ENCODE measurements around the gene ZMYND8.

The ZMYND8 gene

DNA sequence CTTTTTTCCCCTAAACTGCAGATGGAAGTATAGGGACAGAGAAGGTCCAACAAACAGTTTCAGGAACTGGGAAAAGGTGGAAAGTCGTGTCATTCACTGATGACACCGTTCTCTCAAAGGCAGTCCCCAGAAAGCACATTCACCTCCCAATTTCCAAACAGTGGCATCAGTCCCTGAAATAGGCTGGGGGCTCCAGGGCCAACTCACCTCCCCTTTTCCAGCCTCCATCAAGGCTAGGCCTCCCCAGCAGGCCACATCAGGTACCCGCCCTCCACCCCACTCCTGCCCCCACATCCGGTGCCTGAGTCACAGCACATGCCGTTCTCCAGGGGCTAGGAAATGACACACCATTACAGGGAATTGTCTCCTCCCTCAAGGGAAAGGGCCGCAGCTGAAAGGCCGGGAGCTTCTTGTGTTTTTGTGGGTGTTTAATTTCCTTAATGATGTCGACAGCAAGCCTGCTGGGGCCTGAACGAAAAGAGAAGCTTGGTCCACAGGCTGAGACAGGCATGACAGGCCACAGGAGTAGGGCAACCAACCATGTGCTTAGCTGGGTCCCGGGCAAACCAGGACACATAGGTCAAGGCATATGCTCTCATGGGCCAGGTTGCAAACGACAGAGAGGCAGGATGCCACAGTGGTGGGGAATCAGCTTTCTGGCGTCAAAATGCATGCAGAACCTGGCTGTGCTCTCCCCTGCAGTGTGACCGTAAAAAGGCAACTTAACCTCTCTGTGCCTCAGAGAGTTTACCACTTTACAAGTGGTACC lies 39.2 kb downstream of the ZMYND8 start:
- no peak overlapping the region for H3K4me3 ChIP-seq (ENCODE audit: low read depth, low read length)
- TF ChIP-seq, protein P1, sequence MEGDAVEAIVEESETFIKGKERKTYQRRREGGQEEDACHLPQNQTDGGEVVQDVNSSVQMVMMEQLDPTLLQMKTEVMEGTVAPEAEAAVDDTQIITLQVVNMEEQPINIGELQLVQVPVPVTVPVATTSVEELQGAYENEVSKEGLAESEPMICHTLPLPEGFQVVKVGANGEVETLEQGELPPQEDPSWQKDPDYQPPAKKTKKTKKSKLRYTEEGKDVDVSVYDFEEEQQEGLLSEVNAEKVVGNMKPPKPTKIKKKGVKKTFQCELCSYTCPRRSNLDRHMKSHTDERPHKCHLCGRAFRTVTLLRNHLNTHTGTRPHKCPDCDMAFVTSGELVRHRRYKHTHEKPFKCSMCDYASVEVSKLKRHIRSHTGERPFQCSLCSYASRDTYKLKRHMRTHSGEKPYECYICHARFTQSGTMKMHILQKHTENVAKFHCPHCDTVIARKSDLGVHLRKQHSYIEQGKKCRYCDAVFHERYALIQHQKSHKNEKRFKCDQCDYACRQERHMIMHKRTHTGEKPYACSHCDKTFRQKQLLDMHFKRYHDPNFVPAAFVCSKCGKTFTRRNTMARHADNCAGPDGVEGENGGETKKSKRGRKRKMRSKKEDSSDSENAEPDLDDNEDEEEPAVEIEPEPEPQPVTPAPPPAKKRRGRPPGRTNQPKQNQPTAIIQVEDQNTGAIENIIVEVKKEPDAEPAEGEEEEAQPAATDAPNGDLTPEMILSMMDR (IDR thresholded peaks at IDR 0.05; ENCODE audit: control insufficient read depth, extremely low read depth, insufficient read depth): no peak
- no peak for DNase-seq (ENCODE audit: low read depth)

GRCh38 chr20:47316776-47317126 lies 39.7 kb downstream of the ZMYND8 start:
- no peak overlapping the region for H3K4me3 ChIP-seq (ENCODE audit: low read depth, low read length)
- TF ChIP-seq, protein P1 (IDR thresholded peaks at IDR 0.05; ENCODE audit: control insufficient read depth, extremely low read depth, insufficient read depth): no peak
- DNase-seq (ENCODE audit: low read depth): no peak

DNA sequence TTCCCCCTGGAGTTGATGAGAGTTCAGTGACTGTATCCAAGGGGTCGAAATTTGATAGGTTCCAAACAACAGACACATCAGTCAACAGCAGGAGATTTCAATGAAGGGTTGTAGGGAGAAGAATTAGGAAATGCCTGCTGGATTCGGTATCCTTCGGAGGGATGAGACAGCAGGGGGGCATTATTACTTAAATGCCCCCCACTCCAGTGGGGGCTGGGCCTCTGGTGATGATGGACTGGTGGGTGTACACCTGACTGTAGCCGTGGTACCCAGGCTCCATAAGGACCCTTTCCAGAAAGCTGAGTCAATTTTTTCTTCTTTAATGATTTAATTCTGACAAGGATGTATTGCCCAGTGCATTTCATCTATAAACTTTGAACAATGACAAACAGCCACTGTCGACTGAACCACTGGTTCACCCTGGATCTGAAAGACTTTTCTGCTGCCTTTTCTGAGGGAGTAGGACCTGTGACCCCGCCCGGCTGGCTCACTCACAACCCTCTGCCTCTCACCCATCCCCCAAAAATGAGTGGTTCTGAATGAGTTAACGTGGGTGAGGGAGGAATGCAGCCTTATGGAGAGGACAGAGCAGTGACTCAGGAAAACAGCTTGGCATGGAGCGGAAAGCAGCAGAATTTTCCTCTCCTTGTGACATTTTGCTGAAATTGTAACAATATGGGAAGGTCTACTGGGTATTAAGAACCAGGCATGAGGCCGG lies 41.0 kb downstream of the ZMYND8 start:
- H3K4me3 ChIP-seq (ENCODE audit: low read depth, low read length): no peak overlapping the region
- TF ChIP-seq, protein P1 (IDR thresholded peaks at IDR 0.05; ENCODE audit: control insufficient read depth, extremely low read depth, insufficient read depth): no peak
- no peak for DNase-seq (ENCODE audit: low read depth)

DNA sequence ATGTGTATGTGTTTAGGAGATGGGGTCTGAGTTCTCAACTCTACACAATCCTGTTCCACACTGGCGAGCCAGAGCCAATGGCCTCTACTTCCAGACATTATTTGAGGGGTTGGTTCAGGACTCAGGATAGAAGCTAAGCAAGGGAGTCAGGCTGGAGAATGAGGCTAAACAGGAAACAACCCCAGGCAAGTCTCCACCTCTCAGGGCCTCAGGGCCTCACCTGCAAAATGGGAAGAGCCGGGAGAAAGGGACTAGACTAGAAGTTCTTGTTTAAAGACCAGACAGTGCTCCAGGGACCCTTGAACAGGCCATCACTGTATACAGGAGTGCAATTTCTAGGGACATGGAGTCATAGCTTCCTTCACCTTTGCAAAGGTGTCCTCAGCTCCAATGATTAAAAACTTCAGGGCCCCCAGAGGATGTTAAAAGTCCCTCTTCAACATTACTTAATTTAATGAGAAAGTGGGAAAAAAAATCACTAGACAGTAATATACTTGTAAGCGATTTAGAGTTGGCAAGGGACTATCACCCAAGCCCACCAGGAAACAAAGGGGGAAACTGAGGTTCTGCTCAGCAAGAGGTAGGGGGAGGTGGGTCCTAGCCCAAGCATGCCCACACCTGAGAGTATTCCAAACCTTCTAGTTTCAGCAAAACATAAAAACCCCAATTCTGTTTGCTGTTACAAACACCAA lies 41.7 kb downstream of the ZMYND8 start:
- TF ChIP-seq, protein P1 (IDR thresholded peaks at IDR 0.05; ENCODE audit: control insufficient read depth, extremely low read depth, insufficient read depth): no peak
- no peak overlapping the region for H3K4me3 ChIP-seq (ENCODE audit: low read depth, low read length)
- no peak for DNase-seq (ENCODE audit: low read depth)

DNA sequence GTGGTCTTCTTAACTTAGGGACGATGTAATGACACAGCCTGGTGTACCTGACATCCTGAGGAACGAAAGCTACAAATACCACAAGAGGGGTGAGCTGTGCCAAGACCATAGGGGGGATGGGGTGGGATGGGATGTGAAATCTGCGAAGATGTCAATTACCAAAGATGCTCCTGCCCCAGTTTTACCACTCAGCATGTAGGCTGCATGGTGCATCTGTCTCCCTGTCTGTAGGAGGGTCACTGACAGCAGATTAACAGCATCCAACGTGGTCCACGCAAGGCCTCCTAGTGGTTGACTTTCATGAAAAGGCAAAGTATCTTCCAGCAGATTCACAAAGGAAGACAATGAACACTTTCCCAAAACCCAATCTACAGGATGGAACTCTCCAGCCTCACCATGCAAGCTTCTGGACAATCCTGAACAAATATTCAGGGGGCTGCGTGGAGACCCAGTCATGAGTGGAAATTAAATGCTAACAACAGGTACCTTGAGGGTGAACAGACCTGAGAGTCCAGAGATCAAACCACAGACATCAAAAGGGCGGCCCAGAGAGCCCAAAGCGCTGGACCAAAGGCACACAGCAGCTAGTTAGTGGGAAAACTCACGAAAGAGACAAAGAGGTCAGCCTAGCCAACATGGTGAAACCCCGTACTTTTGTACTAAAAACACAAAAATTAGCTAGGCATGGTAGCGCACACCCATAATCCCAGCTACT lies 44.4 kb downstream of the ZMYND8 start:
- no peak overlapping the region for H3K4me3 ChIP-seq (ENCODE audit: low read depth, low read length)
- TF ChIP-seq, protein P1 (IDR thresholded peaks at IDR 0.05; ENCODE audit: control insufficient read depth, extremely low read depth, insufficient read depth): no peak

DNA sequence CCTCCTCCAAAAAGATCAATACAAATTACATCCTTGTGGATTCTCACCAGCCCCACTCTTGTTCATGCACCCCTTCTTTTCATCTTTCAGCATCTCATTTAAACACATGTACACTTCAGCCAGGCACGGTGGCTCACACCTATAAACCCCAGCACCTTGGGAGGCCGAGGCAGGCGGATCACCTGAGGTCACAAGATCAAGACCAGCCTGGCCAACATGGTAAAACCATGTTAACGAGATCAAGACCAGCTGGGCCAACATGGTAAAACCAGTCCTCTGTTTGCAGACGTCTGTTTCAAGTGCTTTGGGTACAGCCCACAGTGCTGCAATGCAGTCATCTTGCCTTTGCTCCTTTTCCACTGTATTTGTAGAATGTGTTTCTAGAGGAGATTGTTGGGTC lies 45.3 kb downstream of the ZMYND8 start:
- DNase-seq (ENCODE audit: low read depth): no peak
- TF ChIP-seq, protein P1 (IDR thresholded peaks at IDR 0.05; ENCODE audit: control insufficient read depth, extremely low read depth, insufficient read depth): no peak
- no peak overlapping the region for H3K4me3 ChIP-seq (ENCODE audit: low read depth, low read length)

More for the DNA sequence above, 44.4 kb downstream of the ZMYND8 start:
- DNase-seq (ENCODE audit: low read depth): no peak
